OCI-LY1 (cell line): ENCODE data around the gene YWHAH.

Experiments
- CTCF ChIP-seq: fragments of 200-600 bp; sonication (generic), shearing (Covaris generic); IDR thresholded peaks from 2 replicates; pipeline ENCODE4 v1.5.1; 2017; ENCODE audit warnings: mild to moderate bottlenecking, antibody characterized with exemption, low read length, moderate library complexity, mixed read lengths
- EZH2 ChIP-seq: fragments of 200-600 bp; sonication (generic), shearing (Covaris generic); IDR thresholded peaks from 2 replicates; pipeline ENCODE4 v1.8.0; 2017; ENCODE audit warnings: borderline replicate concordance, mixed run types, mild to moderate bottlenecking, antibody characterized with exemption, low read length, moderate library complexity, mixed read lengths

GRCh38 chr22:31960767-31961166 is 16.4 kb downstream of the YWHAH start:
- TF ChIP-seq CTCF (no peak), EZH2 (no peak)
